Heart left ventricle (tissue), 16 donors: ENCODE measurements around the gene IGFL2. TPM values are rescaled to one million over a fixed set of nuclear protein-coding genes. Genes with fewer than 3 reads are reported as not detected.

ENCODE experiments used
- ATAC-seq, 4 donors: fragments of 200-7000 bp; cut with Tn5 transposase; one replicate each; pipeline ENCODE4 v1.9.1; 2020 to 2022; ENCODE audit warnings: moderate library complexity in 4 of 4, mild to moderate bottlenecking in 3 of 4, moderate number of reproducible peaks in 1 of 4
- DNase-seq, 5 donors: peaks; one replicate each; pipeline ENCODE4 v3.0.0-alpha.2; 2020
- H3K27ac ChIP-seq, 12 donors: fragments of 200-600 bp; sonication (generic) in 4 of 12; one replicate each; pipeline versions ENCODE4 v1.5.0 to v1.8.0; 2016 to 2022; ENCODE audit warnings: mild to moderate bottlenecking in 2 of 12
- H3K27me3 ChIP-seq, 9 donors: fragments of 200-600 bp; sonication (generic) in 2 of 9; one replicate each; pipeline versions ENCODE4 v1.5.1 to v1.8.0; 2016 to 2022; ENCODE audit warnings: mild to moderate bottlenecking in 3 of 9
- H3K36me3 ChIP-seq, 9 donors: fragments of 200-600 bp; sonication (generic) in 2 of 9; one replicate each; pipeline versions ENCODE4 v1.5.0 to v1.8.0; 2018 to 2022; ENCODE audit warnings: mild to moderate bottlenecking in 2 of 9
- H3K4me1 ChIP-seq, 12 donors: fragments of 200-600 bp; sonication (generic) in 4 of 12; one replicate each; pipeline versions ENCODE4 v1.5.0 to v1.8.0; 2016 to 2022; ENCODE audit warnings: mild to moderate bottlenecking in 3 of 12
- H3K4me3 ChIP-seq, 12 donors: fragments of 200-600 bp; sonication (generic) in 4 of 12; one replicate each; pipeline versions ENCODE4 v1.5.0 to v1.8.0; 2017 to 2022; ENCODE audit warnings: mild to moderate bottlenecking in 9 of 12, moderate library complexity in 4 of 12
- H3K9me3 ChIP-seq, 12 donors: fragments of 200-600 bp; sonication (generic) in 4 of 12; one replicate each; pipeline versions ENCODE4 v1.5.0 to v1.8.0; 2016 to 2022; ENCODE audit warnings: mild to moderate bottlenecking in 1 of 12
- POLR2A ChIP-seq, 2 donors: fragments of 450-650 bp; IDR thresholded peaks; one replicate each; pipeline ENCODE4 v1.6.1; 2017; ENCODE audit warnings: antibody characterized with exemption in 2 of 2, mild to moderate bottlenecking in 2 of 2, moderate library complexity in 2 of 2
- WGBS, 4 donors: extraction: QIAGEN DNeasy Blood & Tissue Kit in 2 of 4; methylation state at CpG; one replicate each; pipeline versions ENCODE4 v1.1.5 to v1.1.7; 2013 to 2018; 5-methylcytosine and 5-hydroxymethylcytosine counted together
- intact Hi-C, 10 donors: fragments of 100-400 bp; cut with DNase I; formaldehyde crosslinking; loops; one replicate each; pipeline versions ENCODE4 v1.11.1 to v1.14.2; 2022
- polyA plus RNA-seq, 2 donors: library from polyadenylated mRNA; stranded (reverse); fragments of 200-250 nt; gene quantifications; one replicate each; pipeline ENCODE4 v1.2.3, GENCODE V29; 2013
- total RNA-seq, 9 donors: library from RNA; depleted of rRNA in 2 of 9; stranded (reverse); fragments of >200 nt in 2 of 9; fragmentation: NEBNext Ultra II Directional in 3 of 9; extraction: Animal tissue kit (Norgen Biotek cat#: 25700) in 3 of 9; gene quantifications; one replicate each; pipeline versions ENCODE4 v1.1.0 to v1.2.4, GENCODE V29; 2016 to 2023
- TF ChIP-seq, protein P1 (sequence below), 12 donors: fragments of 200-600 bp; sonication (generic) in 4 of 12; IDR thresholded peaks; one replicate each; pipeline versions ENCODE4 v1.5.0 to v1.8.0; 2018 to 2022; ENCODE audit warnings: antibody characterized with exemption in 12 of 12, mild to moderate bottlenecking in 5 of 12
- donor health status: ischemic (EF 13 %, LVEDD 7.1; RV severe dilation, severe dysfunction).
- donor health status: healthy with polysubstance abuse.
- donor health status: DM: no; HTN: yes; CAD: no.
- donor health status: DM: no; HTN: no; CAD: no.
- donor health status: ischemic (EF 25% LVEDD 6.9; RV normal size, moderate dysfunction).
- donor health status: ischemic (EF 25% LVEDD 5.7; RV mildly dilated, moderate dysfunction).
- donor health status: healthy.
- donor health status: DM: yes; HTN: yes; CAD: no.
- donor health status: ischemic (EF 35%, LVEDD 5.7; RV mildly dilated, moderate dysfunction).
- donor health status: nonischemic (EF 11% LVEDD 7.7; RV severe dilation, severe dysfunction).
- donor health status: DM: yes; HTN: yes; CAD: no.
- donor health status: PGD.
- donor health status: ischemic (EF 29% LVEDD 5.4; RV normal size, mild dysfunction).
- donor health status: nonischemic (EF 23%, LVEDD 6.1; RV moderate dilation, normal function).

The IGFL2 gene
- total and polyA plus RNA-seq, 11 donors = 1.4 TPM; not detected in 10

DNA sequence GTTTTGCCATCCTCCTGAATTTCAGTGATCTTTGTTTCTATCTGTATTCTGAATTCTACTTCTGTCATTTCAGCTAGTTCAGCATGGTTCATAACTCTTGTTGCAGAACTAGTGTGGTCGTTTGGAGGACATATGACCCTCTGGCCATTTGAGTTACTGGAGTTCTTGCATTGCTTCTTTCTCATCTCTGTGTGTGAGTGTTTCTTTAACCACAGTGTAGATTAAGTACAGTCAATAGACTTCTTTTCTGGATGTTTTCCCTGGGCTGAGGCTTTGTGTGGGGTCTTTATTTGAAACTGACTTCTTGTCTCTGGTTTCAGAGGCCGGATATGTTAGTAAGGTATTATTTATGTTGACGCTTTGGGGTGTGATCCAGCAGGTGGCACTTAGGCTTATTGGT, 14.7 kb downstream of the IGFL2 start:
- intact Hi-C loops = no loop called here
- WGBS, 4 donors = 65 to 75% (median 72%) methylated on average over 3 of the region's 3 CpGs
- H3K4me1 ChIP-seq = no peaks in the 10 kb centered on the region
- DNase-seq = no peak
- no peak for TF ChIP-seq POLR2A (IDR thresholded peaks at IDR 0.05)
- TF ChIP-seq, protein P1, sequence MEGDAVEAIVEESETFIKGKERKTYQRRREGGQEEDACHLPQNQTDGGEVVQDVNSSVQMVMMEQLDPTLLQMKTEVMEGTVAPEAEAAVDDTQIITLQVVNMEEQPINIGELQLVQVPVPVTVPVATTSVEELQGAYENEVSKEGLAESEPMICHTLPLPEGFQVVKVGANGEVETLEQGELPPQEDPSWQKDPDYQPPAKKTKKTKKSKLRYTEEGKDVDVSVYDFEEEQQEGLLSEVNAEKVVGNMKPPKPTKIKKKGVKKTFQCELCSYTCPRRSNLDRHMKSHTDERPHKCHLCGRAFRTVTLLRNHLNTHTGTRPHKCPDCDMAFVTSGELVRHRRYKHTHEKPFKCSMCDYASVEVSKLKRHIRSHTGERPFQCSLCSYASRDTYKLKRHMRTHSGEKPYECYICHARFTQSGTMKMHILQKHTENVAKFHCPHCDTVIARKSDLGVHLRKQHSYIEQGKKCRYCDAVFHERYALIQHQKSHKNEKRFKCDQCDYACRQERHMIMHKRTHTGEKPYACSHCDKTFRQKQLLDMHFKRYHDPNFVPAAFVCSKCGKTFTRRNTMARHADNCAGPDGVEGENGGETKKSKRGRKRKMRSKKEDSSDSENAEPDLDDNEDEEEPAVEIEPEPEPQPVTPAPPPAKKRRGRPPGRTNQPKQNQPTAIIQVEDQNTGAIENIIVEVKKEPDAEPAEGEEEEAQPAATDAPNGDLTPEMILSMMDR (IDR thresholded peaks at IDR 0.05) = no peak
- H3K36me3 ChIP-seq = no peaks in the 10 kb centered on the region
- H3K4me3 ChIP-seq = no peak overlapping the region
- no peak for ATAC-seq
- no peak overlapping the region for H3K27ac ChIP-seq
- H3K27me3 ChIP-seq = peaks cover 0 to 9% (median 0%) of the 10 kb centered on the region in 9 donors
- H3K9me3 ChIP-seq = peaks cover 0 to 18% (median 1%) of the 10 kb centered on the region in 12 donors

DNA sequence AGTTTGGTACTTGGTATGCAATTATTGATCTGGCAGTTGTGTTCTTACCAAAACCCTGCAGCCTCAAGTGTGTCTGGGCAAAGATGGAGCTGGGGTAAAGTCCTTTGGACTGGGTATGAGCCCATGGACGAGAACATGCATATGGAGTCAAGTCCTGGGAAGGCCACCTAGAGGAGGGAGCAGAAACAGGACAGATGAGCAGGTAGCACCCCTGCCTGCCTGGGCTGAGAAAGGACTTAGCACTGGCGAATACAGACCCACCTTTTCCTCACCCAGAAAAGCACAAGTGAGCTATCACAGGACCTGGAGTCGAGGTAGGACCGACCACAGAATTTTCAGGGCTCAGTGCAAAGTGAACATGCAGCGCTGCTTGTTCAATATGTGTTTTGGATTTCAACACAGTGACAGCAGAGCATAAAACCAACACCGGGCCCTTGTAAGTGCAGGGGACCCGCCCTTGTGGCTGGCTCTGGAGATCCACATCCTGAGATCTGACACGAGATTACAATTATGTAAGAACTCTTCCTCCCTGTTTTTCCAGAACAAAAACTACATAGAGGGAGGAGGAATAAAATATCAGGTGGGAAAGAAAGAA, 25.9 kb downstream of the IGFL2 start:
- intact Hi-C loops = no loop called here
- no peak overlapping the region for H3K27ac ChIP-seq
- no peak for ATAC-seq

DNA sequence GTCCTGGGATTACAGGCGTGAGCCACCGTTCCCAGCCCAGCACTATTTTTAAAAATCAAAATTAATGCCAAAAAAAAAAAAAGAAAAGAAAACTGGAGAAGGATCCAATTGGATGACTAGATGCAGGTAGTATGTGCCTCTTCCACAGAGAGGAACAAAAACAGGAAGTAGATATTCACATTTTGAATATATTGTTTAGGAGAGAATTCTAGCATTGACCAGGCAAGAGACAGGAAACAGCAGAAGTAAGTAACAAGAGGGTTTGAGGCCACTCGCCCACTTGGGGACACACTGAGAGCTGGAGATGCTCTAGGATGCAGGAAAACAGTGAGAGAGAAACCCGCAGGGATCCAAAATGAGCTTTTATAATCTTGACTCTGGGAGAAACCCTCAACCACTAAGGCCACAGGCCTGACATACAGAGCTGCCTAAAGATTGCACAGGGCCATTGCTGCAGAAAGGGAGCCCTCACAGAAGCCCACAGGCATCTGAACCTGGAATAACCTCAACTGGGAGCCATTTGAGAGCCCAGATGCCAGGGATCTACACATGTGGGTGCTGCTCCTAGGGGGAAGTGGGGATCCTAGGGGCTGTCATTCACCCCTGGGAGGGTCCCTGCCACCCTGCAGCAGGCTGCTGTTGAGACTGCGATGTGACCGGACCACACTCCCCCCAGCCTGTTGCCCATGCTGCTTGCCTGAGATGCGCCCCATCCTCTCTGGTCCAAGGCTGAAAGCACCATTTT, 28.2 kb downstream of the IGFL2 start:
- no peaks in the 10 kb centered on the region for H3K36me3 ChIP-seq
- no peak overlapping the region for H3K27ac ChIP-seq
- H3K27me3 ChIP-seq = peaks cover 0 to 41% (median 2%) of the 10 kb centered on the region in 9 donors
- intact Hi-C loops = no loop called here
- H3K4me1 ChIP-seq = no peaks in the 10 kb centered on the region
- no peaks in the 10 kb centered on the region for H3K9me3 ChIP-seq
- no peak overlapping the region for H3K4me3 ChIP-seq
- 73 to 84% (median 74%) methylated on average over 5 to 7 of the region's 7 CpGs for WGBS, 4 donors
- no peak for ATAC-seq
- TF ChIP-seq, protein P1 (IDR thresholded peaks at IDR 0.05) = no peak
- no peak for TF ChIP-seq POLR2A (IDR thresholded peaks at IDR 0.05)
- DNase-seq = no peak

More for the DNA sequence above, 25.9 kb downstream of the IGFL2 start:
- DNase-seq = no peak
- 58 to 70% (median 65%) methylated on average over 8 of the region's 8 CpGs for WGBS, 4 donors
- Histone ChIP-seq H3K4me3 (no peak overlapping the region), H3K4me1 (no peaks in the 10 kb centered on the region), H3K9me3 (peaks cover 0 to 5% (median 0%) of the 10 kb centered on the region in 12 donors), H3K36me3 (no peaks in the 10 kb centered on the region), H3K27me3 (peaks cover 0 to 34% (median 2%) of the 10 kb centered on the region in 9 donors)
- TF ChIP-seq POLR2A (IDR thresholded peaks at IDR 0.05) = no peak
- TF ChIP-seq, protein P1 (IDR thresholded peaks at IDR 0.05) = no peak

DNA sequence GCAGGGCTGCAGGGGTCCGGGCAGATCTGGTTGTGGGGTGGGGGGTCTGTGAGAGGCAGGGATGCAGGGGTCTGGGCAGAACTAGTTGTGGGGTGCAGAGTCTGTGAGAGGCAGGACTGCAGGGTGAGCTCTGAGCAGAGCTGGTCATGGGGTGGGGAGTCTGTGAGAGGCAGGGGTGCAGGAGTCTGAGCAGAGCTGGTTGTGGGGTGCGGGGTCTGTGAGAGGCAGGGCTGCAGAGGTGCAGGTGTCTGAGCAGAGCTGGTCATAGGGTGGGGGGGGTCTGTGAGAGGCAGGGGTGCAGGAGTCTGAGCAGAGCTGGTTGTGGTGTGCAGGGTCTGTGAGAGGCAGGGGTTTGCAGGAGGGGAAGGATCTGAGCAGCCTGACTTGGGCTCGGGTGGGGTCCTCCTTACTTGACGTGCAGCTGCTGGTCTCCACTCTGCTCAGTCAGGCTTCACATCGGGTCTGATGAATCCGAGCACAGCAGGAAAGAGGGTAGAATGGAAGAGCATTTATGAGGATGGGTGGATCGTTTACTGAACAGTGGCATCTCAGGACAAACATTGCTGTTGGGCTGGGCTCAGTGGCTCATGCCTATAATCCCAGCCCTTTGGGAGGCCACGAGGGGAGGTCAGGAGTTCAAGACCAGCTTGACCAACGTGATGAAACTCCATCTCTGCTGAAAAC, 31.2 kb downstream of the IGFL2 start:
- H3K36me3 ChIP-seq = no peaks in the 10 kb centered on the region
- H3K4me1 ChIP-seq = no peaks in the 10 kb centered on the region
- intact Hi-C loops = no loop called here
- no peak overlapping the region for H3K4me3 ChIP-seq
- no peak for DNase-seq
- WGBS, 4 donors = 54 to 62% (median 57%) methylated on average over 9 of the region's 9 CpGs
- ATAC-seq = no peak
- no peak for TF ChIP-seq POLR2A (IDR thresholded peaks at IDR 0.05)
- TF ChIP-seq, protein P1 (IDR thresholded peaks at IDR 0.05) = no peak
- H3K27ac ChIP-seq = no peak overlapping the region
- peaks cover 0 to 37% (median 0%) of the 10 kb centered on the region in 9 donors for H3K27me3 ChIP-seq
- H3K9me3 ChIP-seq = no peaks in the 10 kb centered on the region
